Panc1 (cell line): ENCODE results near the gene LYST.

ENCODE experiments used
- CTCF ChIP-seq: fragments of 450-650 bp; IDR thresholded peaks from 2 replicates; pipeline ENCODE4 v1.5.1; 2017; ENCODE audit warnings: mild to moderate bottlenecking
- POLR2AphosphoS5 ChIP-seq: IDR thresholded peaks from 2 replicates; pipeline ENCODE4 v1.6.1; 2012; ENCODE audit warnings: mild to moderate bottlenecking, low read depth, low read length, moderate library complexity
- SIN3A ChIP-seq: IDR thresholded peaks from 2 replicates; pipeline ENCODE4 v1.6.1; 2012; ENCODE audit warnings: low read depth, mild to moderate bottlenecking, low read length, moderate library complexity, borderline replicate concordance; ENCODE audit not compliant: insufficient read depth
- TCF7L2 ChIP-seq: IDR thresholded peaks from 2 replicates; pipeline ENCODE4 v1.6.1; 2011; ENCODE audit warnings: mild to moderate bottlenecking, low read depth, low read length, inconsistent platforms
- TF ChIP-seq, protein P1 (sequence below), 2 experiments: IDR thresholded peaks; 2 replicates each; pipeline ENCODE4 v1.6.1; 2011 to 2012; ENCODE audit warnings: low read depth in 2 of 2, control low read depth in 1 of 2, low read length in 1 of 2, mild to moderate bottlenecking in 1 of 2, moderate library complexity in 1 of 2; ENCODE audit not compliant: insufficient read depth in 1 of 2

GRCh38 chr1:235671992-235672391 lies 194.7 kb downstream of the LYST start:
- no peak for TF ChIP-seq CTCF
- no peak for TF ChIP-seq TCF7L2
- TF ChIP-seq POLR2AphosphoS5 = no peak
- TF ChIP-seq, protein P1, sequence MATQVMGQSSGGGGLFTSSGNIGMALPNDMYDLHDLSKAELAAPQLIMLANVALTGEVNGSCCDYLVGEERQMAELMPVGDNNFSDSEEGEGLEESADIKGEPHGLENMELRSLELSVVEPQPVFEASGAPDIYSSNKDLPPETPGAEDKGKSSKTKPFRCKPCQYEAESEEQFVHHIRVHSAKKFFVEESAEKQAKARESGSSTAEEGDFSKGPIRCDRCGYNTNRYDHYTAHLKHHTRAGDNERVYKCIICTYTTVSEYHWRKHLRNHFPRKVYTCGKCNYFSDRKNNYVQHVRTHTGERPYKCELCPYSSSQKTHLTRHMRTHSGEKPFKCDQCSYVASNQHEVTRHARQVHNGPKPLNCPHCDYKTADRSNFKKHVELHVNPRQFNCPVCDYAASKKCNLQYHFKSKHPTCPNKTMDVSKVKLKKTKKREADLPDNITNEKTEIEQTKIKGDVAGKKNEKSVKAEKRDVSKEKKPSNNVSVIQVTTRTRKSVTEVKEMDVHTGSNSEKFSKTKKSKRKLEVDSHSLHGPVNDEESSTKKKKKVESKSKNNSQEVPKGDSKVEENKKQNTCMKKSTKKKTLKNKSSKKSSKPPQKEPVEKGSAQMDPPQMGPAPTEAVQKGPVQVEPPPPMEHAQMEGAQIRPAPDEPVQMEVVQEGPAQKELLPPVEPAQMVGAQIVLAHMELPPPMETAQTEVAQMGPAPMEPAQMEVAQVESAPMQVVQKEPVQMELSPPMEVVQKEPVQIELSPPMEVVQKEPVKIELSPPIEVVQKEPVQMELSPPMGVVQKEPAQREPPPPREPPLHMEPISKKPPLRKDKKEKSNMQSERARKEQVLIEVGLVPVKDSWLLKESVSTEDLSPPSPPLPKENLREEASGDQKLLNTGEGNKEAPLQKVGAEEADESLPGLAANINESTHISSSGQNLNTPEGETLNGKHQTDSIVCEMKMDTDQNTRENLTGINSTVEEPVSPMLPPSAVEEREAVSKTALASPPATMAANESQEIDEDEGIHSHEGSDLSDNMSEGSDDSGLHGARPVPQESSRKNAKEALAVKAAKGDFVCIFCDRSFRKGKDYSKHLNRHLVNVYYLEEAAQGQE (IDR thresholded peaks at IDR 0.05; ENCODE audit: insufficient read depth in 1 of 2, low read depth in 2 of 2, low read length in 1 of 2) = no peak
- no peak for TF ChIP-seq SIN3A
